WTC11 (cell line): Measurements from ENCODE around the gene SHLD1.

Source experiments
- TEAD4 ChIP-seq: sonication (generic); formaldehyde crosslinking; IDR thresholded peaks from 2 replicates; pipeline ENCODE4 v1.8.0; 2022; ENCODE audit warnings: mild to moderate bottlenecking, missing genetic modification reagents
- TF ChIP-seq, protein P1 (sequence below): sonication (generic); formaldehyde crosslinking; IDR thresholded peaks from 2 replicates; pipeline ENCODE4 v1.8.1; 2023; ENCODE audit warnings: mild to moderate bottlenecking, missing genetic modification reagents, moderate library complexity
- TF ChIP-seq, protein P2 (sequence below): sonication (generic); formaldehyde crosslinking; IDR thresholded peaks from 2 replicates; pipeline ENCODE4 v1.8.0; 2022; ENCODE audit warnings: mild to moderate bottlenecking, missing genetic modification reagents
- TF ChIP-seq, protein P3 (sequence below): fragments of 200-600 bp; IDR thresholded peaks from 2 replicates; pipeline ENCODE4 v1.8.0; 2022; ENCODE audit warnings: antibody characterized with exemption
- TF ChIP-seq, protein P4 (sequence below): sonication (generic); formaldehyde crosslinking; conservative IDR thresholded peaks from 2 replicates; pipeline ENCODE4 v1.8.1; 2022; ENCODE audit warnings: mild to moderate bottlenecking, missing genetic modification reagents
- TF ChIP-seq, protein P5 (sequence below): sonication (generic); formaldehyde crosslinking; IDR thresholded peaks from 2 replicates; pipeline ENCODE4 v1.8.1; 2022; ENCODE audit warnings: low read depth, missing genetic modification reagents, borderline replicate concordance

DNA sequence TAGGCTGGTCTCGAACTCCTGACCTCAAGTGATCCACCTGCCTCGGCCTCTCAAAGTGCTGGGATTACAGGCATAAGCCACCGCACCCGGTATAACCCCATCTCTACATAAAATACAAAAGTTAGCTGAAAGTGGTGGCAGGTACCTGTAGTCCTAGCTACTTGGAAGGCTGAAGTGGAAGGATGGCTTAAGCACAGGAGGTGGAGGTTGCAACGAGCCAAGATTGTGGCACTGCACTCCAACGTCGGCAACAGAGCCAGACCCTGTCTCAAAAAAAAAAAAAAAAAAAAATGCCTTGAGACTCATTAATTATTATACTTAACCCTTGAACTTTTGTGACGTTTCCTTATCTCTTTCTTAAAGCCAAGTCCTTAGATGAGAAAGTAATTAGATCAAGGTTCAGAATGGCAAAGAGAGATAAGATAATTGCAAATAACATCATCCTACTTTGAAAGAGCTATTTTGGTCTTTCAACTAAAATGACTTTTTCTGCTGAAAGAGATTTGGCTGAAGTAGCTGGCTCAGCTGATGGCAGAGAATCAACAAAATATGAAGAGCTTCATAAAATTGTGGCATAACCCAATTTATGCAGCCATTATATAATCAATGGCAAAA is 4.7 kb upstream of the SHLD1 start:
- TF ChIP-seq, protein P1, sequence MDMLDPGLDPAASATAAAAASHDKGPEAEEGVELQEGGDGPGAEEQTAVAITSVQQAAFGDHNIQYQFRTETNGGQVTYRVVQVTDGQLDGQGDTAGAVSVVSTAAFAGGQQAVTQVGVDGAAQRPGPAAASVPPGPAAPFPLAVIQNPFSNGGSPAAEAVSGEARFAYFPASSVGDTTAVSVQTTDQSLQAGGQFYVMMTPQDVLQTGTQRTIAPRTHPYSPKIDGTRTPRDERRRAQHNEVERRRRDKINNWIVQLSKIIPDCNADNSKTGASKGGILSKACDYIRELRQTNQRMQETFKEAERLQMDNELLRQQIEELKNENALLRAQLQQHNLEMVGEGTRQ (CRISPR knock-in tag), result no peak
- TF ChIP-seq TEAD4 (CRISPR knock-in tag), result no peak
- TF ChIP-seq, protein P2, sequence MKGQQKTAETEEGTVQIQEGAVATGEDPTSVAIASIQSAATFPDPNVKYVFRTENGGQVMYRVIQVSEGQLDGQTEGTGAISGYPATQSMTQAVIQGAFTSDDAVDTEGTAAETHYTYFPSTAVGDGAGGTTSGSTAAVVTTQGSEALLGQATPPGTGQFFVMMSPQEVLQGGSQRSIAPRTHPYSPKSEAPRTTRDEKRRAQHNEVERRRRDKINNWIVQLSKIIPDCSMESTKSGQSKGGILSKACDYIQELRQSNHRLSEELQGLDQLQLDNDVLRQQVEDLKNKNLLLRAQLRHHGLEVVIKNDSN (CRISPR knock-in tag), result no peak
- TF ChIP-seq, protein P3, sequence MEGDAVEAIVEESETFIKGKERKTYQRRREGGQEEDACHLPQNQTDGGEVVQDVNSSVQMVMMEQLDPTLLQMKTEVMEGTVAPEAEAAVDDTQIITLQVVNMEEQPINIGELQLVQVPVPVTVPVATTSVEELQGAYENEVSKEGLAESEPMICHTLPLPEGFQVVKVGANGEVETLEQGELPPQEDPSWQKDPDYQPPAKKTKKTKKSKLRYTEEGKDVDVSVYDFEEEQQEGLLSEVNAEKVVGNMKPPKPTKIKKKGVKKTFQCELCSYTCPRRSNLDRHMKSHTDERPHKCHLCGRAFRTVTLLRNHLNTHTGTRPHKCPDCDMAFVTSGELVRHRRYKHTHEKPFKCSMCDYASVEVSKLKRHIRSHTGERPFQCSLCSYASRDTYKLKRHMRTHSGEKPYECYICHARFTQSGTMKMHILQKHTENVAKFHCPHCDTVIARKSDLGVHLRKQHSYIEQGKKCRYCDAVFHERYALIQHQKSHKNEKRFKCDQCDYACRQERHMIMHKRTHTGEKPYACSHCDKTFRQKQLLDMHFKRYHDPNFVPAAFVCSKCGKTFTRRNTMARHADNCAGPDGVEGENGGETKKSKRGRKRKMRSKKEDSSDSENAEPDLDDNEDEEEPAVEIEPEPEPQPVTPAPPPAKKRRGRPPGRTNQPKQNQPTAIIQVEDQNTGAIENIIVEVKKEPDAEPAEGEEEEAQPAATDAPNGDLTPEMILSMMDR, result no peak
- TF ChIP-seq, protein P4, sequence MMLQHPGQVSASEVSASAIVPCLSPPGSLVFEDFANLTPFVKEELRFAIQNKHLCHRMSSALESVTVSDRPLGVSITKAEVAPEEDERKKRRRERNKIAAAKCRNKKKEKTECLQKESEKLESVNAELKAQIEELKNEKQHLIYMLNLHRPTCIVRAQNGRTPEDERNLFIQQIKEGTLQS (CRISPR knock-in tag), result no peak
- TF ChIP-seq, protein P5, sequence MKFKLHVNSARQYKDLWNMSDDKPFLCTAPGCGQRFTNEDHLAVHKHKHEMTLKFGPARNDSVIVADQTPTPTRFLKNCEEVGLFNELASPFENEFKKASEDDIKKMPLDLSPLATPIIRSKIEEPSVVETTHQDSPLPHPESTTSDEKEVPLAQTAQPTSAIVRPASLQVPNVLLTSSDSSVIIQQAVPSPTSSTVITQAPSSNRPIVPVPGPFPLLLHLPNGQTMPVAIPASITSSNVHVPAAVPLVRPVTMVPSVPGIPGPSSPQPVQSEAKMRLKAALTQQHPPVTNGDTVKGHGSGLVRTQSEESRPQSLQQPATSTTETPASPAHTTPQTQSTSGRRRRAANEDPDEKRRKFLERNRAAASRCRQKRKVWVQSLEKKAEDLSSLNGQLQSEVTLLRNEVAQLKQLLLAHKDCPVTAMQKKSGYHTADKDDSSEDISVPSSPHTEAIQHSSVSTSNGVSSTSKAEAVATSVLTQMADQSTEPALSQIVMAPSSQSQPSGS (CRISPR knock-in tag), result no peak
